EH (cell line): ENCODE data around the gene CEACAM19.
A peak's percentile ranks its signal among the peaks of the same experiment; 100 is the strongest.
"Not testable (repeated sequence)": the region's sequence is repeated elsewhere in the genome, so short reads cannot be mapped to it uniquely, and the experiment has no call there.

Source experiments
- DNase-seq: peaks from one replicate; pipeline ENCODE4 v3.0.0-alpha.2; 2015; ENCODE audit warnings: low read depth

Gene CEACAM19

GRCh38 chr19:44675521-44675920, 4.2 kb downstream of the CEACAM19 start:
- no peak for DNase-seq

GRCh38 chr19:44677019-44677811, 5.9 kb downstream of the CEACAM19 start:
- DNase-seq: peak; percentile 85

GRCh38 chr19:44680536-44680935, 9.3 kb downstream of the CEACAM19 start:
- DNase-seq: no peak

GRCh38 chr19:44681992-44682790, 10.9 kb downstream of the CEACAM19 start:
- no peak for DNase-seq

- DNase-seq: no peak
Measured at GRCh38 chr19:44682807-44683206, 11.5 kb downstream of the CEACAM19 start.

- no peak for DNase-seq
Measured at GRCh38 chr19:44683434-44684210, 12.3 kb downstream of the CEACAM19 start.

- not testable (repeated sequence) for DNase-seq
Measured at GRCh38 chr19:44684396-44684795, 13.1 kb downstream of the CEACAM19 start.

- peak; percentile 96 for DNase-seq
Measured at GRCh38 chr19:44684892-44685863, 13.9 kb downstream of the CEACAM19 start.

GRCh38 chr19:44685877-44686276, 14.6 kb downstream of the CEACAM19 start:
- DNase-seq: peak; percentile 67

GRCh38 chr19:44686896-44687295, 15.6 kb downstream of the CEACAM19 start:
- DNase-seq: no peak

GRCh38 chr19:44687888-44688287, 16.6 kb downstream of the CEACAM19 start:
- no peak for DNase-seq

GRCh38 chr19:44689290-44690130, 18.2 kb downstream of the CEACAM19 start:
- peak; percentile 64 for DNase-seq

- DNase-seq: no peak
Measured at GRCh38 chr19:44690131-44690440, 18.8 kb downstream of the CEACAM19 start.

- no peak for DNase-seq
Measured at GRCh38 chr19:44692379-44692721, 21.1 kb downstream of the CEACAM19 start.

GRCh38 chr19:44694184-44694579, 22.9 kb downstream of the CEACAM19 start:
- no peak for DNase-seq

GRCh38 chr19:44696939-44697669, 25.8 kb downstream of the CEACAM19 start:
- DNase-seq: no peak

GRCh38 chr19:44697670-44698034, 26.4 kb downstream of the CEACAM19 start:
- DNase-seq: no peak

- no peak for DNase-seq
Measured at GRCh38 chr19:44698492-44699201, 27.4 kb downstream of the CEACAM19 start, which contains the start of gene CEACAM16. TSS of gene CEACAM16 (plus strand) at chr19:44699151. CDS start at chr19:44701457, 2,306 bp downstream.

- DNase-seq: no peak
Measured at GRCh38 chr19:44700547-44700946, 29.3 kb downstream of the CEACAM19 start.
